GM21360 (cell line): Measurements from ENCODE around the gene JAKMIP2.
"Not testable (repeated sequence)": the region's sequence is repeated elsewhere in the genome, so short reads cannot be mapped to it uniquely, and the experiment has no call there.

Experiments used
- ATAC-seq: cut with Tn5 transposase; IDR thresholded peaks from one replicate; pipeline ENCODE4 v1.9.1; 2021; ENCODE audit warnings: mild to moderate bottlenecking, moderate library complexity; ENCODE audit not compliant: unreplicated experiment

The JAKMIP2 gene

GRCh38 chr5:147563466-147564123 is 218.9 kb downstream of the JAKMIP2 start:
- no peak for ATAC-seq

GRCh38 chr5:147561435-147561834 is 221.1 kb downstream of the JAKMIP2 start:
- ATAC-seq, result no peak

GRCh38 chr5:147560718-147561331 is 221.7 kb downstream of the JAKMIP2 start:
- no peak for ATAC-seq

- no peak for ATAC-seq
These were observed 222.8 kb downstream of the JAKMIP2 start for GRCh38 chr5:147559749-147560148.

GRCh38 chr5:147558826-147559225 is 223.7 kb downstream of the JAKMIP2 start:
- ATAC-seq, result peak; percentile 92

GRCh38 chr5:147557876-147558745 is 224.4 kb downstream of the JAKMIP2 start:
- ATAC-seq, result no peak

GRCh38 chr5:147555176-147555575 is 227.4 kb downstream of the JAKMIP2 start:
- no peak for ATAC-seq

- ATAC-seq, result no peak
These were observed 228.2 kb downstream of the JAKMIP2 start for GRCh38 chr5:147554261-147554817.

- ATAC-seq, result not testable (repeated sequence)
These were observed 228.7 kb downstream of the JAKMIP2 start for GRCh38 chr5:147553817-147554216.

- no peak for ATAC-seq
These were observed 229.6 kb downstream of the JAKMIP2 start for GRCh38 chr5:147552897-147553296.

- ATAC-seq, result no peak
These were observed 230.9 kb downstream of the JAKMIP2 start for GRCh38 chr5:147551677-147552076.

- ATAC-seq, result no peak
These were observed 234.8 kb downstream of the JAKMIP2 start for GRCh38 chr5:147547730-147548129.

- no peak for ATAC-seq
These were observed 238.0 kb downstream of the JAKMIP2 start for GRCh38 chr5:147544556-147544955.

- ATAC-seq, result no peak
These were observed 243.5 kb downstream of the JAKMIP2 start for GRCh38 chr5:147539053-147539452.

- ATAC-seq, result no peak
These were observed 244.3 kb downstream of the JAKMIP2 start for GRCh38 chr5:147538236-147538635.
